ENCODE data around the gene PLXNA4. TPM values are rescaled to one million over a fixed set of nuclear protein-coding genes. Genes with fewer than 3 reads are reported as not detected.

Gene PLXNA4
- total RNA-seq, 1 donor from 2014 or later: 10.6 TPM

GRCh38 chr7:132073920-132074589 is 502.2 kb downstream of the PLXNA4 start:
- intact Hi-C loops (cut with micrococcal nuclease): no loop called here

All from T-helper 2 cell treated with Interferon-gamma antibody and Interleukin-4, amounts not matched to agents 100 ng/mL and 5 ng/mL, for 36 hours (primary cell).